ENCODE results near the gene XAB2. TPM values are rescaled to one million over a fixed set of nuclear protein-coding genes. Genes with fewer than 3 reads are reported as not detected.

XAB2 gene
- total and polyA plus RNA-seq, 2 experiments from 2014 or later = 19.9 to 24.5 TPM

DNA sequence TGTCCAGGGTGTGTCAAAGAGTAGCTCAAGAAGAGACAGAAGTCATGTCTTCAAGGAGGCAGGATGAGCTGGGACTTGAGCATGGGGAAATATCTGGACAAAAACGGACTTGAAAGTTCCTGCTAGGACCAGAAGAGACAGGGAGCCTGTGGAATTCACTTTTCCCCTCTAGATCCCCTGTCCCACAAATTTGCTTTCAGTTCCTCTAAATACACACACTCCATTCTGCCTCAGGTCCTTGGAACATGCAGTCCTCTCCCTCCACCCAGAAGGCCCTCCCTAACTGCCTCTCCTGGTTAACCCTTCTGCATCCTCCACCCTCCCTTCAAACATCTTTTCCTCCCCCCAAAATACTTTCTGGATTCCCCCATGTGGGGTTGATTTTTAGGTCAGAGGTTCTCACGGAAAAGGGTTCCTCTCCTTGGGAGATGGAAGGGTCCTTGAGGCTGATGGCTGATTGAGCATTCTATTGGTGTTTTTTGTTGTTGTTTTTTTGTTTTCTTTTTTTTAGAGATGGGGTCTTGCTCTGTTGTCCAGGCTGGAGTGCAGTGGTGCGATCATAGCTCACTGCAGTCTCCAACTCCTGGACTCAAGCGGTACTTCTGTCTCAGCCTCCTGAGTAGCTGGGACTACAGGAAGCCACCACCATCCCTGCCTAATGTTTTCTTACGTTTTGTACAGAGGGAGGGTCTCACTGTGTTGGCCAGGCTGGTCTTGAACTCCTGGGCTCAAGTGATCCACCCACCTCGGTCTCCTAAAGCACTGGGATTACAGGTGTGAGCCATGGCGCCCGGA, 32.6 kb upstream of the XAB2 start:
- Histone ChIP-seq H2AFZ (no peak overlapping the region), H3K4me1 (ENCODE audit: insufficient read depth) (no peaks in the 10 kb centered on the region), H3K79me2 (no peaks in the 10 kb centered on the region), H4K20me1 (ENCODE audit: insufficient read depth, poor library complexity, severe bottlenecking) (no peaks in the 10 kb centered on the region), H3K27ac (no peak overlapping the region), H3K9me3 (ENCODE audit: low read depth) (no peaks in the 10 kb centered on the region), H3K27me3 (no peaks in the 10 kb centered on the region), H3K36me3 (replicated peaks; ENCODE audit: insufficient read depth, low read depth) (no peaks in the 10 kb centered on the region), H3K9me2 (replicated peaks; ENCODE audit: insufficient read depth) (no peaks in the 10 kb centered on the region), H3K4me2 (no peak overlapping the region), H3K4me3 (no peak overlapping the region)
- WGBS (ENCODE audit: low lambda C conversion rate, missing lambda C conversion rate) = 76% methylated on average over 8 of the region's 8 CpGs
- TF ChIP-seq, protein P1, sequence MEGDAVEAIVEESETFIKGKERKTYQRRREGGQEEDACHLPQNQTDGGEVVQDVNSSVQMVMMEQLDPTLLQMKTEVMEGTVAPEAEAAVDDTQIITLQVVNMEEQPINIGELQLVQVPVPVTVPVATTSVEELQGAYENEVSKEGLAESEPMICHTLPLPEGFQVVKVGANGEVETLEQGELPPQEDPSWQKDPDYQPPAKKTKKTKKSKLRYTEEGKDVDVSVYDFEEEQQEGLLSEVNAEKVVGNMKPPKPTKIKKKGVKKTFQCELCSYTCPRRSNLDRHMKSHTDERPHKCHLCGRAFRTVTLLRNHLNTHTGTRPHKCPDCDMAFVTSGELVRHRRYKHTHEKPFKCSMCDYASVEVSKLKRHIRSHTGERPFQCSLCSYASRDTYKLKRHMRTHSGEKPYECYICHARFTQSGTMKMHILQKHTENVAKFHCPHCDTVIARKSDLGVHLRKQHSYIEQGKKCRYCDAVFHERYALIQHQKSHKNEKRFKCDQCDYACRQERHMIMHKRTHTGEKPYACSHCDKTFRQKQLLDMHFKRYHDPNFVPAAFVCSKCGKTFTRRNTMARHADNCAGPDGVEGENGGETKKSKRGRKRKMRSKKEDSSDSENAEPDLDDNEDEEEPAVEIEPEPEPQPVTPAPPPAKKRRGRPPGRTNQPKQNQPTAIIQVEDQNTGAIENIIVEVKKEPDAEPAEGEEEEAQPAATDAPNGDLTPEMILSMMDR (IDR thresholded peaks at IDR 0.05; ENCODE audit: poor library complexity) = no peak
- TF ChIP-seq EZH2phosphoT487 (IDR thresholded peaks at IDR 0.05; ENCODE audit: low read depth, severe bottlenecking, unreplicated experiment) (no peak), EZH2 (IDR thresholded peaks at IDR 0.05; ENCODE audit: borderline replicate concordance) (no peak)
- no peak for DNase-seq (ENCODE audit: low spot score)

DNA sequence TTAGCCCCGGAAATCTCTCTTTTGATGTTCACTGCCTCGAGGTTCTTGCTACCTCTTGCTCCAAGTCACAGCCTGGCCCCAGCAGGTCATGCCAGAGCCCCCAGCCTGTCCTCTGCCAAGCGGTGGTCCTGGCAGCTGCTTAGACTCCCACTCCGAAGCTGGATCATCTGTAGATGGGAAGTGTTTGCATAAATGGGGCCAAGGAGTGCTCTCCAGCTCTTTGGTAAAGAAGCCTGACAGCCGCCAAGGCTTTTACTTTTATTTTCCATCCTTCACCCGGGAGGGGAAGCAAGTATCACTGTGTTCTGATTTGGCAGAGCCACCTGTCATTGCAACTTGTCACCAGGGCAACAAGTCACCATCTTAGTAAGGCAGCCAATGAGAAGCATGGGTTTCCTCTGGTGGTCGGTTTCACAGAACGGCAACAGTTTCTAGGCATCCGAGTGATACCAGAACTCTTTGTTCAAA, 28.9 kb upstream of the XAB2 start:
- H3K27me3 ChIP-seq = no peaks in the 10 kb centered on the region
- no peak for DNase-seq (ENCODE audit: low spot score)
- no peak overlapping the region for H3K4me2 ChIP-seq
- H3K36me3 ChIP-seq (replicated peaks; ENCODE audit: insufficient read depth, low read depth) = no peaks in the 10 kb centered on the region
- H3K9me3 ChIP-seq (ENCODE audit: low read depth) = no peaks in the 10 kb centered on the region
- no peak overlapping the region for H3K27ac ChIP-seq
- no peaks in the 10 kb centered on the region for H4K20me1 ChIP-seq (ENCODE audit: insufficient read depth, poor library complexity, severe bottlenecking)
- H3K9me2 ChIP-seq (replicated peaks; ENCODE audit: insufficient read depth) = no peaks in the 10 kb centered on the region
- TF ChIP-seq EZH2 (IDR thresholded peaks at IDR 0.05; ENCODE audit: borderline replicate concordance) (no peak), EZH2phosphoT487 (IDR thresholded peaks at IDR 0.05; ENCODE audit: low read depth, severe bottlenecking, unreplicated experiment) (no peak)
- TF ChIP-seq, protein P1 (IDR thresholded peaks at IDR 0.05; ENCODE audit: poor library complexity) = no peak
- no peak overlapping the region for H2AFZ ChIP-seq
- H3K4me3 ChIP-seq = no peak overlapping the region
- no peaks in the 10 kb centered on the region for H3K79me2 ChIP-seq
- WGBS (ENCODE audit: low lambda C conversion rate, missing lambda C conversion rate) = 58% methylated on average over 9 of the region's 9 CpGs
- H3K4me1 ChIP-seq (ENCODE audit: insufficient read depth) = no peaks in the 10 kb centered on the region

DNA sequence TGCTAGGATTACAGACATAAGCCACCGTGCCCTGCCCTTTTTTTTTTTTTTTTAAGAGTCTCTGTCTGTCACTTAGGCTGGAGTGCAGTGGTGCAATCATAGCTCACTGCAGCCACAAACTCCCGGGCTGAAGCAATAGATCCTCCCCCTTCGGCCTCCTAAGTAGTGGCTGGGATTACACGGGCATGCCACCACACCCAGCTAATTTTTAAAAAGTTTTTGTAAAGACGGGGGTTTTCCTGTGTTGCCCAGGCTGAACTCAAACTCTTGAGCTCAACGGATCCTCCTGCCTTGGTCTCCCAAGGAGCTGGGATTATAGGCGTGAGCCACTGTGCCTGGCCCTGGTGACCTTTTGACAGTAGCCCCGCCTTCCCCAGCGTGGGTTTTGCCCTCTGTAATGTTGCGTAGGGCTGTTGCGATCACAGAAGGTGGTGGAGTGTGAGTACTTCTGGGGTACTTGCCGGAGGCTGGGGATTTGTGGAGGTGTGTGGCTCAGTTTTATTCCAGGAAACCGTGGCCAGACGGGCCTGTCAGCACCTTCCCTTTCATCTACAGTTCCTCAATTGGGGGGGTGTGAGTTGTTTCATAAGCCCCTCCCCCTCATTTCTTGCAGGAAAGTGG, 27.9 kb upstream of the XAB2 start:
- no peak for DNase-seq (ENCODE audit: low spot score)
- H3K4me3 ChIP-seq = no peak overlapping the region
- no peaks in the 10 kb centered on the region for H4K20me1 ChIP-seq (ENCODE audit: insufficient read depth, poor library complexity, severe bottlenecking)
- no peaks in the 10 kb centered on the region for H3K79me2 ChIP-seq
- 56% methylated on average over 14 of the region's 14 CpGs for WGBS (ENCODE audit: low lambda C conversion rate, missing lambda C conversion rate)
- TF ChIP-seq EZH2phosphoT487 (IDR thresholded peaks at IDR 0.05; ENCODE audit: low read depth, severe bottlenecking, unreplicated experiment) (no peak), EZH2 (IDR thresholded peaks at IDR 0.05; ENCODE audit: borderline replicate concordance) (no peak)
- TF ChIP-seq, protein P1 (IDR thresholded peaks at IDR 0.05; ENCODE audit: poor library complexity) = no peak
- H3K27me3 ChIP-seq = no peaks in the 10 kb centered on the region
- H3K27ac ChIP-seq = no peak overlapping the region
- H3K9me3 ChIP-seq (ENCODE audit: low read depth) = no peaks in the 10 kb centered on the region
- H3K4me2 ChIP-seq = no peak overlapping the region
- H3K36me3 ChIP-seq (replicated peaks; ENCODE audit: insufficient read depth, low read depth) = no peaks in the 10 kb centered on the region
- no peak overlapping the region for H2AFZ ChIP-seq
- H3K9me2 ChIP-seq (replicated peaks; ENCODE audit: insufficient read depth) = no peaks in the 10 kb centered on the region
- no peaks in the 10 kb centered on the region for H3K4me1 ChIP-seq (ENCODE audit: insufficient read depth)
